A549 (cell line): ENCODE measurements around the gene SH2B3. TPM values are rescaled to one million over a fixed set of nuclear protein-coding genes. Genes with fewer than 3 reads are reported as not detected.
A peak's percentile ranks its signal among the peaks of the same experiment; 100 is the strongest.

Source experiments
- ATAC-seq, 2 experiments: fragments of 200-7000 bp in 1 of 2; fragments of >200 bp in 1 of 2; cut with Nextera tagmentation in 1 of 2; cut with Tn5 transposase in 1 of 2; 3 replicates each; pipeline versions ENCODE4 v1.8.0 to v1.9.1; 2018 to 2020; ENCODE audit warnings: mild to moderate bottlenecking in 1 of 2, moderate library complexity in 1 of 2
- CTCF ChIA-PET: fragments of 300-600 bp; sonication (Branson Sonifier 250); formaldehyde crosslinking; extraction: SDS; loops from one replicate; lab custom pipeline; 2021; ENCODE audit warnings: antibody characterized with exemption, inconsistent platforms; lab: Yijun Ruan, JAX
- POLR2A ChIA-PET: fragments of 350-600 bp; formaldehyde crosslinking; extraction: SDS; loops from one replicate; lab custom pipeline; 2021; ENCODE audit warnings: antibody characterized with exemption, inconsistent platforms; lab: Yijun Ruan, JAX
- DNase-seq, 2 experiments: peaks; one replicate each; pipeline versions ENCODE4 v3.0.0 to v3.0.0-alpha.2; 2011 to 2016; ENCODE audit warnings: low read depth in 1 of 2, low spot score in 1 of 2
- FAIRE-seq: peaks from 2 replicates; lab custom pipeline; 2011; peaks lifted over from hg19 to GRCh38; lab: Jason Lieb, UNC
- H3K27ac ChIP-seq, 2 experiments: fragments of >200 bp; sonication (Bioruptor Twin); formaldehyde crosslinking; 3 replicates each; pipeline ENCODE4 v1.5.1; 2016 to 2017
- H3K4me1 ChIP-seq: fragments of >200 bp; sonication (Bioruptor Twin); formaldehyde crosslinking; 3 replicates; pipeline ENCODE4 v1.6.1; 2016
- H3K4me2 ChIP-seq: fragments of >200 bp; sonication (Bioruptor Twin); formaldehyde crosslinking; 3 replicates; pipeline ENCODE4 v1.6.1; 2016
- H3K4me3 ChIP-seq: fragments of >200 bp; sonication (Bioruptor Twin); formaldehyde crosslinking; 3 replicates; pipeline ENCODE4 v1.5.1; 2016
- H3K9me3 ChIP-seq: fragments of >200 bp; sonication (Bioruptor Twin); formaldehyde crosslinking; 3 replicates; pipeline ENCODE4 v1.6.1; 2016
- CTCF ChIP-seq: fragments of >200 bp; sonication (Bioruptor Twin); formaldehyde crosslinking; IDR thresholded peaks from 3 replicates; pipeline ENCODE4 v1.5.1; 2016
- ELK1 ChIP-seq: fragments of 150-350 bp; IDR thresholded peaks from 2 replicates; pipeline ENCODE4 v1.6.1; 2014; ENCODE audit warnings: low read depth, mild to moderate bottlenecking, low read length
- EP300 ChIP-seq, 2 experiments: fragments of >200 bp; sonication (Bioruptor Twin); formaldehyde crosslinking; IDR thresholded peaks; 2 replicates in 1 of 2; 3 replicates in 1 of 2; pipeline ENCODE4 v1.6.1; 2016 to 2017
- FOSB ChIP-seq: fragments of 250-450 bp; sonication (Bioruptor Pico); IDR thresholded peaks from 2 replicates; pipeline ENCODE4 v1.5.0; 2020; ENCODE audit warnings: mild to moderate bottlenecking, moderate library complexity
- FOSL2 ChIP-seq, 2 experiments: fragments of 450-650 bp in 1 of 2; fragments of >200 bp in 1 of 2; sonication (Bioruptor Twin) in 1 of 2; formaldehyde crosslinking; IDR thresholded peaks; 2 replicates each; pipeline versions ENCODE4 v1.5.0 to v1.6.1; 2016 to 2020; ENCODE audit warnings: mild to moderate bottlenecking in 1 of 2, moderate library complexity in 1 of 2
- FOXS1 ChIP-seq: fragments of 250-450 bp; sonication (Bioruptor Pico); IDR thresholded peaks from 2 replicates; pipeline ENCODE4 v1.5.0; 2020; ENCODE audit warnings: mild to moderate bottlenecking, moderate library complexity
- HDAC2 ChIP-seq: fragments of 200-600 bp; sonication (generic); IDR thresholded peaks from 2 replicates; pipeline ENCODE4 v1.6.1; 2016
- HOXB13 ChIP-seq: fragments of 250-450 bp; sonication (Bioruptor Pico); IDR thresholded peaks from 2 replicates; pipeline ENCODE4 v1.5.0; 2020; ENCODE audit warnings: low read depth, mild to moderate bottlenecking, moderate library complexity
- JUN ChIP-seq, 2 experiments: fragments of >200 bp; sonication (Bioruptor Twin); formaldehyde crosslinking; IDR thresholded peaks; 2 replicates in 1 of 2; 3 replicates in 1 of 2; pipeline ENCODE4 v1.6.1; 2016 to 2017
- KDM1A ChIP-seq: fragments of 200-600 bp; sonication (generic); IDR thresholded peaks from 2 replicates; pipeline ENCODE4 v1.6.1; 2016; ENCODE audit warnings: low read depth, mild to moderate bottlenecking
- KDM5A ChIP-seq: fragments of 200-600 bp; sonication (generic); IDR thresholded peaks from 2 replicates; pipeline ENCODE4 v1.6.1; 2016; ENCODE audit warnings: antibody characterized with exemption, mild to moderate bottlenecking
- MYC ChIP-seq: IDR thresholded peaks from 2 replicates; pipeline ENCODE4 v1.6.1; 2012; ENCODE audit warnings: mild to moderate bottlenecking, inconsistent platforms, low read length, improper control_type of control experiment, borderline replicate concordance
- NFE2L2 ChIP-seq: fragments of 150-350 bp; conservative IDR thresholded peaks from 2 replicates; pipeline ENCODE4 v1.6.1; 2014; ENCODE audit warnings: low read length
- NR3C1 ChIP-seq: fragments of >200 bp; sonication (Bioruptor Twin); formaldehyde crosslinking; IDR thresholded peaks from 3 replicates; pipeline ENCODE4 v1.6.1; 2017
- RAD21 ChIP-seq, 2 experiments: fragments of >200 bp in 1 of 2; sonication (Bioruptor Twin) in 1 of 2; formaldehyde crosslinking in 1 of 2; IDR thresholded peaks in 1 of 2; conservative IDR thresholded peaks in 1 of 2; 2 replicates in 1 of 2; 3 replicates in 1 of 2; pipeline ENCODE4 v1.6.1; 2012 to 2018; ENCODE audit warnings: inconsistent platforms in 1 of 2
- RARB ChIP-seq: fragments of 250-450 bp; sonication (Bioruptor Pico); IDR thresholded peaks from 2 replicates; pipeline ENCODE4 v1.8.0; 2021; ENCODE audit warnings: mild to moderate bottlenecking, moderate library complexity
- SREBF2 ChIP-seq: fragments of 450-650 bp; IDR thresholded peaks from 2 replicates; pipeline ENCODE4 v1.6.1; 2014; ENCODE audit warnings: mild to moderate bottlenecking, moderate library complexity
- USF2 ChIP-seq: fragments of 450-650 bp; IDR thresholded peaks from 2 replicates; pipeline ENCODE4 v1.6.1; 2014; ENCODE audit warnings: antibody characterized with exemption
- ZFP36 ChIP-seq: fragments of 450-650 bp; IDR thresholded peaks from 2 replicates; pipeline ENCODE4 v1.6.1; 2014; ENCODE audit warnings: borderline replicate concordance; ENCODE audit not compliant: partially characterized antibody
- ZSCAN20 ChIP-seq: fragments of 250-450 bp; sonication (Bioruptor Pico); IDR thresholded peaks from 2 replicates; pipeline ENCODE4 v1.8.0; 2022; ENCODE audit warnings: mild to moderate bottlenecking, moderate library complexity
- WGBS: methylation state at CpG from one replicate; pipeline ENCODE4 v1.1.6; 2017; ENCODE audit errors: missing lambda C conversion rate; 5-methylcytosine and 5-hydroxymethylcytosine counted together
- polyA plus RNA-seq, 4 experiments: library from polyadenylated mRNA; depleted of rRNA in 3 of 4; stranded (reverse); fragments of >200 nt; fragmentation: RNase III in 1 of 4; extraction: RNeasy Plus Mini Kit Qiagen cat#74134 plus additional on column Dnase treatment in 1 of 4; gene quantifications; 2 replicates in 3 of 4; 3 replicates in 1 of 4; pipeline ENCODE4 v1.2.3, GENCODE V29; 2011 to 2017
- TF ChIP-seq, protein P1 (sequence below): fragments of 200-600 bp; sonication (generic); IDR thresholded peaks from 2 replicates; pipeline ENCODE4 v1.6.1; 2016; ENCODE audit warnings: antibody characterized with exemption, mild to moderate bottlenecking, moderate library complexity
- TF ChIP-seq, protein P2 (sequence below): fragments of 250-450 bp; sonication (Bioruptor Pico); IDR thresholded peaks from 2 replicates; pipeline ENCODE4 v1.5.0; 2021; ENCODE audit warnings: mild to moderate bottlenecking, moderate library complexity, borderline replicate concordance
- TF ChIP-seq, protein P3 (sequence below): IDR thresholded peaks from 2 replicates; pipeline ENCODE4 v1.6.1; 2012
- TF ChIP-seq, protein P4 (sequence below): IDR thresholded peaks from 2 replicates; pipeline ENCODE4 v1.6.1; 2012; ENCODE audit warnings: low read depth, borderline replicate concordance

SH2B3 gene
- polyA plus RNA-seq, 2 of the 4 experiments (the other 2 are of a cell fraction): 2.3 to 2.5 TPM

- CTCF ChIA-PET: interaction anchor here (0.6 to 5.5 kb wide), 3 partner anchors 7 to 34 kb away, joined by 3 to 36 read pairs (median 19); no protein-coding TSS in a partner anchor
- POLR2A ChIA-PET: no interaction called here
- Histone ChIP-seq H3K4me2 (no peak overlapping the region), H3K4me3 (no peak overlapping the region), H3K4me1 (peaks cover 24% of the 10 kb centered on the region), H3K9me3 (no peaks in the 10 kb centered on the region), H3K27ac (no peak overlapping the region)
- WGBS: 99% methylated on average over 10 of the region's 10 CpGs
- no peak for FAIRE-seq
- no peak for DNase-seq
- no peak for ATAC-seq
- TF ChIP-seq CTCF (no peak), HDAC2 (no peak), FOSB (CRISPR knock-in tag) (no peak), MYC (no peak), NR3C1 (no peak), NFE2L2 (no peak), HOXB13 (CRISPR knock-in tag) (no peak), EP300 (IDR thresholded peaks at IDR 0.05) (no peak), KDM5A (no peak)
- TF ChIP-seq, protein P1, sequence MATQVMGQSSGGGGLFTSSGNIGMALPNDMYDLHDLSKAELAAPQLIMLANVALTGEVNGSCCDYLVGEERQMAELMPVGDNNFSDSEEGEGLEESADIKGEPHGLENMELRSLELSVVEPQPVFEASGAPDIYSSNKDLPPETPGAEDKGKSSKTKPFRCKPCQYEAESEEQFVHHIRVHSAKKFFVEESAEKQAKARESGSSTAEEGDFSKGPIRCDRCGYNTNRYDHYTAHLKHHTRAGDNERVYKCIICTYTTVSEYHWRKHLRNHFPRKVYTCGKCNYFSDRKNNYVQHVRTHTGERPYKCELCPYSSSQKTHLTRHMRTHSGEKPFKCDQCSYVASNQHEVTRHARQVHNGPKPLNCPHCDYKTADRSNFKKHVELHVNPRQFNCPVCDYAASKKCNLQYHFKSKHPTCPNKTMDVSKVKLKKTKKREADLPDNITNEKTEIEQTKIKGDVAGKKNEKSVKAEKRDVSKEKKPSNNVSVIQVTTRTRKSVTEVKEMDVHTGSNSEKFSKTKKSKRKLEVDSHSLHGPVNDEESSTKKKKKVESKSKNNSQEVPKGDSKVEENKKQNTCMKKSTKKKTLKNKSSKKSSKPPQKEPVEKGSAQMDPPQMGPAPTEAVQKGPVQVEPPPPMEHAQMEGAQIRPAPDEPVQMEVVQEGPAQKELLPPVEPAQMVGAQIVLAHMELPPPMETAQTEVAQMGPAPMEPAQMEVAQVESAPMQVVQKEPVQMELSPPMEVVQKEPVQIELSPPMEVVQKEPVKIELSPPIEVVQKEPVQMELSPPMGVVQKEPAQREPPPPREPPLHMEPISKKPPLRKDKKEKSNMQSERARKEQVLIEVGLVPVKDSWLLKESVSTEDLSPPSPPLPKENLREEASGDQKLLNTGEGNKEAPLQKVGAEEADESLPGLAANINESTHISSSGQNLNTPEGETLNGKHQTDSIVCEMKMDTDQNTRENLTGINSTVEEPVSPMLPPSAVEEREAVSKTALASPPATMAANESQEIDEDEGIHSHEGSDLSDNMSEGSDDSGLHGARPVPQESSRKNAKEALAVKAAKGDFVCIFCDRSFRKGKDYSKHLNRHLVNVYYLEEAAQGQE: no peak
- TF ChIP-seq, protein P2, sequence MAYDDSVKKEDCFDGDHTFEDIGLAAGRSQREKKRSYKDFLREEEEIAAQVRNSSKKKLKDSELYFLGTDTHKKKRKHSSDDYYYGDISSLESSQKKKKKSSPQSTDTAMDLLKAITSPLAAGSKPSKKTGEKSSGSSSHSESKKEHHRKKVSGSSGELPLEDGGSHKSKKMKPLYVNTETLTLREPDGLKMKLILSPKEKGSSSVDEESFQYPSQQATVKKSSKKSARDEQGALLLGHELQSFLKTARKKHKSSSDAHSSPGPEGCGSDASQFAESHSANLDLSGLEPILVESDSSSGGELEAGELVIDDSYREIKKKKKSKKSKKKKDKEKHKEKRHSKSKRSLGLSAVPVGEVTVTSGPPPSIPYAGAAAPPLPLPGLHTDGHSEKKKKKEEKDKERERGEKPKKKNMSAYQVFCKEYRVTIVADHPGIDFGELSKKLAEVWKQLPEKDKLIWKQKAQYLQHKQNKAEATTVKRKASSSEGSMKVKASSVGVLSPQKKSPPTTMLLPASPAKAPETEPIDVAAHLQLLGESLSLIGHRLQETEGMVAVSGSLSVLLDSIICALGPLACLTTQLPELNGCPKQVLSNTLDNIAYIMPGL: no peak
- TF ChIP-seq, protein P3, sequence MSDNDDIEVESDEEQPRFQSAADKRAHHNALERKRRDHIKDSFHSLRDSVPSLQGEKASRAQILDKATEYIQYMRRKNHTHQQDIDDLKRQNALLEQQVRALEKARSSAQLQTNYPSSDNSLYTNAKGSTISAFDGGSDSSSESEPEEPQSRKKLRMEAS: no peak
- TF ChIP-seq, all 56 proteins: peak for 0
Observed at GRCh38 chr12:111366075-111366474, 39.6 kb upstream of the SH2B3 start.

GRCh38 chr12:111366583-111366982, 39.1 kb upstream of the SH2B3 start:
- 92% methylated on average over 2 of the region's 2 CpGs for WGBS
- DNase-seq (no peak), FAIRE-seq (no peak), ATAC-seq (no peak)
- Histone ChIP-seq H3K4me1 (peaks cover 24% of the 10 kb centered on the region), H3K4me3 (no peak overlapping the region), H3K27ac (no peak overlapping the region), H3K9me3 (no peaks in the 10 kb centered on the region), H3K4me2 (no peak overlapping the region)
- ChIA-PET CTCF (interaction anchor here (0.7 to 5.5 kb wide), 4 partner anchors 9 to 35 kb away, joined by 3 to 36 read pairs (median 12); no protein-coding TSS in a partner anchor), POLR2A (no interaction called here)
- TF ChIP-seq SREBF2: no peak
- no peak for TF ChIP-seq CTCF
- peak; percentile 61 for TF ChIP-seq ZFP36
- no peak for TF ChIP-seq RAD21 (conservative IDR thresholded peaks at IDR 0.05 in 1 of 2, IDR thresholded peaks at IDR 0.05 in 1 of 2)
- no peak for TF ChIP-seq FOSL2 (IDR thresholded peaks at IDR 0.05)
- TF ChIP-seq FOSL2 (CRISPR knock-in tag; IDR thresholded peaks at IDR 0.05): no peak
- TF ChIP-seq MYC: no peak
- no peak for TF ChIP-seq HDAC2
- TF ChIP-seq USF2: no peak
- no peak for TF ChIP-seq RARB (CRISPR knock-in tag)
- TF ChIP-seq ELK1: no peak
- TF ChIP-seq KDM1A: peak; percentile 57; the same call in 1 of the 2 replicates
- TF ChIP-seq, protein P4, sequence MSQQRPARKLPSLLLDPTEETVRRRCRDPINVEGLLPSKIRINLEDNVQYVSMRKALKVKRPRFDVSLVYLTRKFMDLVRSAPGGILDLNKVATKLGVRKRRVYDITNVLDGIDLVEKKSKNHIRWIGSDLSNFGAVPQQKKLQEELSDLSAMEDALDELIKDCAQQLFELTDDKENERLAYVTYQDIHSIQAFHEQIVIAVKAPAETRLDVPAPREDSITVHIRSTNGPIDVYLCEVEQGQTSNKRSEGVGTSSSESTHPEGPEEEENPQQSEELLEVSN: no peak
- no peak for TF ChIP-seq JUN (IDR thresholded peaks at IDR 0.05)
- no peak for TF ChIP-seq FOXS1 (CRISPR knock-in tag)
- TF ChIP-seq ZSCAN20 (CRISPR knock-in tag): no peak
